ENCODE measurements around the gene PTPRM. TPM values are rescaled to one million over a fixed set of nuclear protein-coding genes. Genes with fewer than 3 reads are reported as not detected.

PTPRM gene
- polyA plus RNA-seq, 1 of the 3 experiments (the other 2 are of a cell fraction): 16.0 TPM

DNA sequence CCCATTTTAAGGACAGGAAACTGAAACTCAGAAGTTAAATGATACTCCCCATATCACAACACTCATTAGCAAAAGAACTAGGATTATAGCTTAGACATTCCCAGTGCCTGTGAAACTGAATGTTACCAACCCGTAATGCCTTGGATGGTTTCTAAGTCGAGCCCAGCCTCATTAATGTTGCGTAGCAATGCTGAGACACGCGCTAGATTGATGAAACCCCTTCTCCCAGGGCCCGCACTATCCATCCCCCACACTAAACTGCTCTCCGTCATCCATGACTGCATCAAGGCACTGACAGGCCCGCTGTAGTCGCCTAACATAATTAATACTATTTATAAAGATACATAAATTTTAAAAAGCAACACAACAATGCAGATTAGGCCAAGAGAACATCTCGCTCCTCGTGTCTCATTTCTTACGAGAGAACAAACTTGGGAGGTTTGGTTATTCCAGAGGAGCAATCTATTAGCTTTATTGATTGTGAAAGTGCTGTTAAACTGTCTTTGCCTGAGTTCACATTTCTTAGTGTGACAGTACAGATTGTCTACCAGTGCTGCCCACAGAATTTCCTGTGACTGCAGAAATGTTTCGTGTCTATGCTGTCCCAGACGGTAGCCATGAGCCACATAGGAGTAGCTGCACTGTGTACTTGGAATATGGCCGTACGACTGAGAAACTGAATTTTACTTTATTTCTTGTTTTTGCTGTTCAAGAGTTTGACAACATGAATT is 729.9 kb downstream of the PTPRM start:
- Histone ChIP-seq H3K36me3 (replicated peaks in 1 of 2; ENCODE audit: control insufficient read depth in 1 of 2, insufficient read depth in 2 of 2, low read length in 1 of 2) (no peaks in the 10 kb centered on the region), H3K9ac (no peak overlapping the region), H3K4me1 (ENCODE audit: control insufficient read depth in 1 of 2, insufficient read depth in 2 of 2, low read depth in 1 of 2, low read length in 1 of 2) (peaks cover 0 to 3% of the 10 kb centered on the region in 2 experiments; a peak in 1 of 4 replicates), H3K4me2 (no peak overlapping the region), H4K20me1 (ENCODE audit: insufficient read depth) (no peaks in the 10 kb centered on the region), H3K79me2 (ENCODE audit: insufficient read depth) (no peaks in the 10 kb centered on the region), H3K4me3 (ENCODE audit: low read depth in 2 of 2, low read length in 1 of 2) (no peak overlapping the region), H2AFZ (ENCODE audit: low read depth) (no peak overlapping the region), H3K27me3 (ENCODE audit: insufficient read depth) (no peaks in the 10 kb centered on the region), H3K27ac (ENCODE audit: low read depth in 2 of 2, low read length in 1 of 2) (no peak overlapping the region), H3F3A (replicated peaks; ENCODE audit: insufficient read depth) (no peaks in the 10 kb centered on the region), H3K9me3 (no peaks in the 10 kb centered on the region), H3K9me2 (no peaks in the 10 kb centered on the region)
- POLR2A ChIA-PET: no interaction called here
- CTCF ChIA-PET: no interaction called here
- 75% methylated on average over 16 of the region's 16 CpGs for WGBS (ENCODE audit: low lambda C conversion rate)
- TF ChIP-seq RAD21 (IDR thresholded peaks at IDR 0.05; ENCODE audit: low read length) (no peak), MEF2A (IDR thresholded peaks at IDR 0.05; ENCODE audit: borderline replicate concordance, low read depth) (no peak), ELF1 (IDR thresholded peaks at IDR 0.05) (no peak), FOXJ3 (CRISPR knock-in tag; IDR thresholded peaks at IDR 0.05) (no peak), GABPA (IDR thresholded peaks at IDR 0.05; ENCODE audit: low read depth) (no peak), FOXM1 (IDR thresholded peaks at IDR 0.05; ENCODE audit: low read depth) (no peak), TEAD4 (IDR thresholded peaks at IDR 0.05; ENCODE audit: borderline replicate concordance, insufficient read depth) (no peak), JUND (IDR thresholded peaks at IDR 0.05) (no peak), RCOR1 (IDR thresholded peaks at IDR 0.05; ENCODE audit: low read length) (no peak), USF2 (IDR thresholded peaks at IDR 0.05; ENCODE audit: borderline replicate concordance, low read depth, low read length) (no peak), TCF12 (IDR thresholded peaks at IDR 0.05) (no peak), ZBTB33 (IDR thresholded peaks at IDR 0.05; ENCODE audit: borderline replicate concordance, low read depth) (no peak), EP300 (IDR thresholded peaks at IDR 0.05; ENCODE audit: borderline replicate concordance in 1 of 2, low read depth in 1 of 2, low read length in 1 of 2) (no peak), CHD2 (IDR thresholded peaks at IDR 0.05; ENCODE audit: low read length, partially characterized antibody) (no peak), TAF1 (IDR thresholded peaks at IDR 0.05; ENCODE audit: borderline replicate concordance, low read depth, low read length) (no peak), NRF1 (IDR thresholded peaks at IDR 0.05; ENCODE audit: low read depth, low read length) (no peak), RFX5 (IDR thresholded peaks at IDR 0.05; ENCODE audit: low read length) (no peak)
- TF ChIP-seq, protein P1, sequence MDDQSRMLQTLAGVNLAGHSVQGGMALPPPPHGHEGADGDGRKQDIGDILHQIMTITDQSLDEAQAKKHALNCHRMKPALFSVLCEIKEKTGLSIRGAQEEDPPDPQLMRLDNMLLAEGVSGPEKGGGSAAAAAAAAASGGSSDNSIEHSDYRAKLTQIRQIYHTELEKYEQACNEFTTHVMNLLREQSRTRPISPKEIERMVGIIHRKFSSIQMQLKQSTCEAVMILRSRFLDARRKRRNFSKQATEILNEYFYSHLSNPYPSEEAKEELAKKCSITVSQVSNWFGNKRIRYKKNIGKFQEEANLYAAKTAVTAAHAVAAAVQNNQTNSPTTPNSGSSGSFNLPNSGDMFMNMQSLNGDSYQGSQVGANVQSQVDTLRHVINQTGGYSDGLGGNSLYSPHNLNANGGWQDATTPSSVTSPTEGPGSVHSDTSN (IDR thresholded peaks at IDR 0.05): no peak
- DNase-seq: no peak
